HepG2 (cell line): ENCODE data around the gene APOM. TPM values are rescaled to one million over a fixed set of nuclear protein-coding genes. Genes with fewer than 3 reads are reported as not detected.
A peak's percentile ranks its signal among the peaks of the same experiment; 100 is the strongest.

Source experiments
- AGO1 ChIP-seq: fragments of 200-400 bp; formaldehyde crosslinking; IDR thresholded peaks from 2 replicates; pipeline ENCODE4 v1.6.1; 2017; ENCODE audit warnings: mild to moderate bottlenecking, low read depth, low read length, moderate library complexity; ENCODE audit not compliant: poor library complexity, severe bottlenecking
- CEBPB ChIP-seq: IDR thresholded peaks from 2 replicates; pipeline ENCODE4 v1.6.1; 2011; ENCODE audit warnings: low read depth, low read length, improper control_type of control experiment, borderline replicate concordance
- CENPT ChIP-seq: sonication (generic); formaldehyde crosslinking; IDR thresholded peaks from 2 replicates; pipeline ENCODE4 v1.8.0; 2022; ENCODE audit warnings: low read depth, mild to moderate bottlenecking, moderate library complexity, missing genetic modification reagents
- FOXC1 ChIP-seq: sonication (generic); formaldehyde crosslinking; IDR thresholded peaks from 2 replicates; pipeline ENCODE4 v1.8.0; 2022; ENCODE audit warnings: mild to moderate bottlenecking, missing genetic modification reagents, borderline replicate concordance
- GTF2F1 ChIP-seq: fragments of 150-350 bp; IDR thresholded peaks from 2 replicates; pipeline ENCODE4 v1.6.1; 2014; ENCODE audit warnings: low read length
- HIVEP1 ChIP-seq: sonication (generic); formaldehyde crosslinking; IDR thresholded peaks from 2 replicates; pipeline ENCODE4 v1.4.0; 2020; ENCODE audit warnings: mild to moderate bottlenecking, missing genetic modification reagents
- JDP2 ChIP-seq: sonication (generic); formaldehyde crosslinking; IDR thresholded peaks from 2 replicates; pipeline ENCODE4 v1.8.1; 2022; ENCODE audit warnings: missing genetic modification reagents, borderline replicate concordance
- NFRKB ChIP-seq: fragments of 450-650 bp; IDR thresholded peaks from 2 replicates; pipeline ENCODE4 v1.6.1; 2017
- NONO ChIP-seq, 2 experiments: fragments of 450-650 bp in 1 of 2; sonication (generic) in 1 of 2; formaldehyde crosslinking in 1 of 2; IDR thresholded peaks in 1 of 2; conservative IDR thresholded peaks in 1 of 2; 2 replicates each; pipeline versions ENCODE4 v1.6.1 to v1.8.0; 2017 to 2022; ENCODE audit warnings: mild to moderate bottlenecking in 1 of 2, missing genetic modification reagents in 1 of 2, moderate library complexity in 1 of 2
- NR2F6 ChIP-seq, 2 experiments: IDR thresholded peaks; 2 replicates each; pipeline ENCODE4 v1.6.1; 2016; ENCODE audit warnings: antibody characterized with exemption in 1 of 2, mild to moderate bottlenecking in 1 of 2
- PCBP2 ChIP-seq: fragments of 200-400 bp; formaldehyde crosslinking; optimal IDR thresholded peaks from 2 replicates; pipeline ENCODE3; 2018; ENCODE audit warnings: low read length, low read depth; ENCODE audit not compliant: poor library complexity, severe bottlenecking
- RARA ChIP-seq: IDR thresholded peaks from 2 replicates; pipeline ENCODE4 v1.6.1; 2016; ENCODE audit warnings: missing genetic modification reagents, missing compliant biosample characterization
- RBAK ChIP-seq: sonication (generic); formaldehyde crosslinking; IDR thresholded peaks from 2 replicates; pipeline ENCODE4 v1.5.1; 2020; ENCODE audit warnings: mild to moderate bottlenecking, missing genetic modification reagents
- REL ChIP-seq: sonication (generic); formaldehyde crosslinking; conservative IDR thresholded peaks from 2 replicates; pipeline ENCODE4 v1.8.0; 2022; ENCODE audit warnings: mild to moderate bottlenecking, missing genetic modification reagents, moderate library complexity
- RFX3 ChIP-seq: IDR thresholded peaks from 2 replicates; pipeline ENCODE4 v1.6.1; 2016; ENCODE audit warnings: missing biosample characterization, missing genetic modification reagents
- RORA ChIP-seq: sonication (generic); formaldehyde crosslinking; IDR thresholded peaks from 2 replicates; pipeline ENCODE4 v1.5.0; 2020; ENCODE audit warnings: mild to moderate bottlenecking, missing genetic modification reagents, moderate library complexity
- SP5 ChIP-seq: IDR thresholded peaks from 2 replicates; pipeline ENCODE4 v1.6.1; 2016; ENCODE audit warnings: low read depth, borderline replicate concordance
- STAG1 ChIP-seq: sonication (generic); formaldehyde crosslinking; IDR thresholded peaks from 2 replicates; pipeline ENCODE4 v1.4.0; 2020; ENCODE audit warnings: missing genetic modification reagents
- THAP11 ChIP-seq: IDR thresholded peaks from 2 replicates; pipeline ENCODE4 v1.6.1; 2016; ENCODE audit warnings: missing biosample characterization, missing genetic modification reagents
- TRIM24 ChIP-seq: sonication (generic); formaldehyde crosslinking; IDR thresholded peaks from 2 replicates; pipeline ENCODE4 v1.8.0; 2022; ENCODE audit warnings: mild to moderate bottlenecking, missing genetic modification reagents
- ZNF138 ChIP-seq: sonication (generic); formaldehyde crosslinking; IDR thresholded peaks from 2 replicates; pipeline ENCODE4 v1.5.0; 2020; ENCODE audit warnings: mild to moderate bottlenecking, low read depth, missing genetic modification reagents
- ZNF232 ChIP-seq: sonication (generic); formaldehyde crosslinking; IDR thresholded peaks from 2 replicates; pipeline ENCODE4 v1.4.0; 2020; ENCODE audit warnings: missing genetic modification reagents, borderline replicate concordance
- ZNF30 ChIP-seq: sonication (generic); formaldehyde crosslinking; IDR thresholded peaks from 2 replicates; pipeline ENCODE4 v1.5.0; 2020; ENCODE audit warnings: mild to moderate bottlenecking, missing genetic modification reagents
- ZNF383 ChIP-seq: sonication (generic); formaldehyde crosslinking; IDR thresholded peaks from 2 replicates; pipeline ENCODE4 v1.4.0; 2020; ENCODE audit warnings: missing genetic modification reagents, mild to moderate bottlenecking, borderline replicate concordance
- ZNF44 ChIP-seq: sonication (generic); formaldehyde crosslinking; IDR thresholded peaks from 2 replicates; pipeline ENCODE4 v1.5.1; 2020; ENCODE audit warnings: mild to moderate bottlenecking, missing genetic modification reagents
- ZNF572 ChIP-seq: sonication (generic); formaldehyde crosslinking; IDR thresholded peaks from 2 replicates; pipeline ENCODE4 v1.5.1; 2020; ENCODE audit warnings: mild to moderate bottlenecking, missing genetic modification reagents
- ZNF605 ChIP-seq: sonication (generic); formaldehyde crosslinking; IDR thresholded peaks from 2 replicates; pipeline ENCODE4 v1.8.0; 2022; ENCODE audit warnings: mild to moderate bottlenecking, missing genetic modification reagents
- ZNF674 ChIP-seq: sonication (generic); formaldehyde crosslinking; IDR thresholded peaks from 2 replicates; pipeline ENCODE4 v1.5.0; 2020; ENCODE audit warnings: low read depth, mild to moderate bottlenecking, missing genetic modification reagents
- ZNF75D ChIP-seq: sonication (generic); formaldehyde crosslinking; IDR thresholded peaks from 2 replicates; pipeline ENCODE4 v1.8.1; 2023; ENCODE audit warnings: missing genetic modification reagents, mild to moderate bottlenecking, borderline replicate concordance
- ZNF776 ChIP-seq: sonication (generic); formaldehyde crosslinking; IDR thresholded peaks from 2 replicates; pipeline ENCODE4 v1.4.0; 2020; ENCODE audit warnings: mild to moderate bottlenecking, missing genetic modification reagents
- polyA plus RNA-seq, 8 experiments: library from polyadenylated mRNA; depleted of rRNA in 3 of 8; stranded (reverse) in 7 of 8; unstranded in 1 of 8; fragments of >200 nt; fragmentation: Illumina TruSeq in 4 of 8; extraction: Trizol in 4 of 8; gene quantifications; 2 replicates each; pipeline versions ENCODE4 v1.2.1 to v1.2.3, GENCODE V29; 2011 to 2016; ENCODE audit warnings: low read depth in 4 of 8, missing spikeins in 1 of 8, mixed read lengths in 1 of 8; ENCODE audit not compliant: insufficient read depth in 1 of 8
- total RNA-seq, 5 experiments: library from RNA; depleted of rRNA; stranded (reverse); fragments of >200 nt; fragmentation: Illumina TruSeq; extraction: Trizol; gene quantifications; 2 replicates each; pipeline ENCODE4 v1.2.3, GENCODE V29; 2016; ENCODE audit warnings: low read depth in 1 of 5
- TF ChIP-seq, protein P1 (sequence below): sonication (generic); formaldehyde crosslinking; IDR thresholded peaks from 2 replicates; pipeline ENCODE4 v1.5.0; 2020; ENCODE audit warnings: mild to moderate bottlenecking, missing genetic modification reagents

APOM gene
- total and polyA plus RNA-seq, 2 of the 13 experiments (the other 11 are each of a cell fraction or from before 2014, with no cell fraction given): 98.2 to 1,140 TPM

DNA sequence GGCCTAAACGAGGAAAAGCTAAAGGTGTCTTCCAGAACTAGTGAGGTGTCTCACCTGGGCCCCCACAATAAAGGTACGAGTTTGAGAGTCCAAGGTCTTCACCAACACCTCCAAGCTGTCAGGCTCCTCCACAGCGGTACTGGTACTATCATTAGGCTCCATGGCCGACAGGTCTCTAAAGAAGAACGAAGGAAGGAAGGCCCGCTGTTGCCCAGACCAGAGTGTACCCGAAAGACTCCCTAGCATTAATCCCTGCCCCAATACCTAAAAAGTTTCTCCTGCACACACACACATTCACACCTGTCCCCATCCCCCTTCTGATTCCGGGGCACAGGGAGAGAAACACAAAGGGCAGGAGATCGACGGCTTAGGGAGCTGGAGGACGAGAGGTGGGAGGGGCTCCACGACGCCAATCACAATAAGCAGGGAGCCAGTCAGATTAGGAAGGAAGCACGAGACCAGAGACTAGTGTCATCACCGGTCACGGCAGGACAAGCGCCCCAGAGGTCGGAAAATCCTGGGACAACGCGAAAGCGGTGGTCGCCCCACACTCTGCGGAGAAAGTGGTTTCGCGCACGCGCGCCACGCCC, 4.0 kb upstream of the APOM start (continued):
- TF ChIP-seq ZNF30 (CRISPR knock-in tag) (peak; percentile 86; the same call in 1 of the 2 replicates), PCBP2 (no peak), AGO1 (no peak), TRIM24 (CRISPR knock-in tag) (no peak), ZNF75D (CRISPR knock-in tag) (no peak), JDP2 (CRISPR knock-in tag) (no peak), ZNF138 (peak; percentile 61; the same call in 1 of the 2 replicates), HIVEP1 (CRISPR knock-in tag) (no peak), RFX3 (CRISPR knock-in tag) (no peak), ZNF383 (CRISPR knock-in tag) (no peak), ZNF232 (CRISPR knock-in tag) (0 out of 2 replicates have a peak, but pooled peaks have one; percentile 17), STAG1 (CRISPR knock-in tag) (0 out of 2 replicates have a peak, but pooled peaks have one; percentile 13), ZNF776 (CRISPR knock-in tag) (peak; percentile 1; the same call in 1 of the 2 replicates), NR2F6 (IDR thresholded peaks at IDR 0.05) (no peak), NR2F6 (CRISPR knock-in tag; IDR thresholded peaks at IDR 0.05) (peak; percentile 30; the same call in 1 of the 2 replicates), CENPT (CRISPR knock-in tag) (no peak), ZNF674 (CRISPR knock-in tag) (no peak), REL (CRISPR knock-in tag) (0 out of 2 replicates have a peak, but pooled peaks have one; percentile 20), GTF2F1 (no peak), ZNF572 (CRISPR knock-in tag) (no peak; the same call in 1 of the 2 replicates), NFRKB (no peak), FOXC1 (CRISPR knock-in tag) (peak; percentile 79; the same call in 1 of the 2 replicates), ZNF44 (CRISPR knock-in tag) (no peak), SP5 (CRISPR knock-in tag) (peak; percentile 76; the same call in 1 of the 2 replicates), RARA (peak; percentile 38; the same call in 1 of the 2 replicates), ZNF605 (peak; percentile 73; the same call in 1 of the 2 replicates), RORA (CRISPR knock-in tag) (no peak), CEBPB (peak; percentile 29; the same call in 1 of the 2 replicates), NONO (IDR thresholded peaks at IDR 0.05) (no peak), NONO (CRISPR knock-in tag; conservative IDR thresholded peaks at IDR 0.05) (no peak), RBAK (CRISPR knock-in tag) (no peak), THAP11 (CRISPR knock-in tag) (no peak)
- TF ChIP-seq, protein P1, sequence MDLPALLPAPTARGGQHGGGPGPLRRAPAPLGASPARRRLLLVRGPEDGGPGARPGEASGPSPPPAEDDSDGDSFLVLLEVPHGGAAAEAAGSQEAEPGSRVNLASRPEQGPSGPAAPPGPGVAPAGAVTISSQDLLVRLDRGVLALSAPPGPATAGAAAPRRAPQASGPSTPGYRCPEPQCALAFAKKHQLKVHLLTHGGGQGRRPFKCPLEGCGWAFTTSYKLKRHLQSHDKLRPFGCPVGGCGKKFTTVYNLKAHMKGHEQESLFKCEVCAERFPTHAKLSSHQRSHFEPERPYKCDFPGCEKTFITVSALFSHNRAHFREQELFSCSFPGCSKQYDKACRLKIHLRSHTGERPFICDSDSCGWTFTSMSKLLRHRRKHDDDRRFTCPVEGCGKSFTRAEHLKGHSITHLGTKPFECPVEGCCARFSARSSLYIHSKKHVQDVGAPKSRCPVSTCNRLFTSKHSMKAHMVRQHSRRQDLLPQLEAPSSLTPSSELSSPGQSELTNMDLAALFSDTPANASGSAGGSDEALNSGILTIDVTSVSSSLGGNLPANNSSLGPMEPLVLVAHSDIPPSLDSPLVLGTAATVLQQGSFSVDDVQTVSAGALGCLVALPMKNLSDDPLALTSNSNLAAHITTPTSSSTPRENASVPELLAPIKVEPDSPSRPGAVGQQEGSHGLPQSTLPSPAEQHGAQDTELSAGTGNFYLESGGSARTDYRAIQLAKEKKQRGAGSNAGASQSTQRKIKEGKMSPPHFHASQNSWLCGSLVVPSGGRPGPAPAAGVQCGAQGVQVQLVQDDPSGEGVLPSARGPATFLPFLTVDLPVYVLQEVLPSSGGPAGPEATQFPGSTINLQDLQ (CRISPR knock-in tag): no peak
